Measurements from ENCODE around the gene EIF4G3. TPM values are rescaled to one million over a fixed set of nuclear protein-coding genes. Genes with fewer than 3 reads are reported as not detected.
"Not testable (repeated sequence)": the region's sequence is repeated elsewhere in the genome, so short reads cannot be mapped to it uniquely, and the experiment has no call there.

Gene EIF4G3
- total RNA-seq, 2 experiments from 2014 or later, result 47.0 to 55.0 TPM

GRCh38 chr1:21201650-21202049 is 25.0 kb upstream of the EIF4G3 start:
- Mint-ChIP-seq H3K4me3 (no peak overlapping the region), H3K36me3 (ENCODE audit: low read depth) (no peaks in the 10 kb centered on the region), H3K27ac (no peak overlapping the region), H3K27me3 (peaks cover 4% of the 10 kb centered on the region), H3K9me3 (ENCODE audit: low read depth) (no peaks in the 10 kb centered on the region), H3K4me1 (no peaks in the 10 kb centered on the region)
- ChIA-PET CTCF (interaction anchor here (1.3 kb wide), 1 partner anchor 15 kb away, joined by 3 read pairs; no protein-coding TSS in a partner anchor), POLR2A (no interaction called here)
- intact Hi-C loops (cut with DNase I, micrococcal nuclease), result no loop called here
- DNase-seq (no peak), ATAC-seq (no peak)

- H3K4me1 Mint-ChIP-seq; H3K27ac Mint-ChIP-seq; DNase-seq; intact Hi-C loops (cut with DNase I, micrococcal nuclease); POLR2A ChIA-PET; H3K27me3 Mint-ChIP-seq; H3K4me3 Mint-ChIP-seq; H3K36me3 Mint-ChIP-seq (ENCODE audit: low read depth); H3K9me3 Mint-ChIP-seq (ENCODE audit: low read depth); ATAC-seq: not testable (repeated sequence)
- CTCF ChIA-PET, result interaction anchor here (1.3 kb wide), 1 partner anchor 15 kb away, joined by 3 read pairs; no protein-coding TSS in a partner anchor
Observed at GRCh38 chr1:21201238-21201637, 24.5 kb upstream of the EIF4G3 start.

GRCh38 chr1:21200767-21201166 is 24.1 kb upstream of the EIF4G3 start:
- ChIA-PET POLR2A (interaction anchor here (0.7 kb wide), 1 partner anchor 302 kb away, joined by 6 read pairs; no protein-coding TSS in a partner anchor), CTCF (interaction anchor here (1.3 kb wide), 1 partner anchor 16 kb away, joined by 3 read pairs; no protein-coding TSS in a partner anchor)
- Mint-ChIP-seq H3K36me3 (ENCODE audit: low read depth) (no peaks in the 10 kb centered on the region), H3K9me3 (ENCODE audit: low read depth) (no peaks in the 10 kb centered on the region), H3K27me3 (peaks cover 8% of the 10 kb centered on the region), H3K27ac (no peak overlapping the region), H3K4me3 (no peak overlapping the region), H3K4me1 (no peaks in the 10 kb centered on the region)
- DNase-seq (no peak), ATAC-seq (no peak)
- intact Hi-C loops (cut with DNase I, micrococcal nuclease), result no loop called here

GRCh38 chr1:21198929-21199328 is 22.2 kb upstream of the EIF4G3 start:
- CTCF ChIA-PET, result interaction anchor here (0.6 kb wide), 1 partner anchor 24 kb away, joined by 4 read pairs; no protein-coding TSS in a partner anchor
- DNase-seq, result no peak
- Mint-ChIP-seq H3K27ac (no peak overlapping the region), H3K36me3 (ENCODE audit: low read depth) (no peaks in the 10 kb centered on the region), H3K27me3 (peaks cover 8% of the 10 kb centered on the region), H3K4me1 (peaks cover 2% of the 10 kb centered on the region), H3K4me3 (no peak overlapping the region), H3K9me3 (ENCODE audit: low read depth) (no peaks in the 10 kb centered on the region)
- ATAC-seq, result no peak
- intact Hi-C loops (cut with DNase I, micrococcal nuclease), result loop anchor here (5.0 kb wide), 2 partner anchors 217 to 412 kb away; partner anchors contain the start of gene HP1BP3 (in 2 of the 2)
- POLR2A ChIA-PET, result no interaction called here

- ATAC-seq (no peak), DNase-seq (no peak)
- H3K36me3 Mint-ChIP-seq (ENCODE audit: low read depth), result no peaks in the 10 kb centered on the region
- POLR2A ChIA-PET, result no interaction called here
- H3K27ac Mint-ChIP-seq, result no peak overlapping the region
- H3K4me1 Mint-ChIP-seq, result peaks cover 2% of the 10 kb centered on the region
- intact Hi-C loops (cut with DNase I, micrococcal nuclease), result no loop called here
- peaks cover 10% of the 10 kb centered on the region for H3K27me3 Mint-ChIP-seq
- no peak overlapping the region for H3K4me3 Mint-ChIP-seq
- CTCF ChIA-PET, result interaction anchor here (1.3 kb wide), 2 partner anchors 8 to 496 kb away, joined by 6 to 8 read pairs; no protein-coding TSS in a partner anchor
- H3K9me3 Mint-ChIP-seq (ENCODE audit: low read depth), result no peaks in the 10 kb centered on the region
Observed at GRCh38 chr1:21192871-21193270, 16.2 kb upstream of the EIF4G3 start.

- Mint-ChIP-seq H3K4me3 (no peak overlapping the region), H3K36me3 (ENCODE audit: low read depth) (no peaks in the 10 kb centered on the region), H3K27ac (no peak overlapping the region), H3K27me3 (peaks cover 10% of the 10 kb centered on the region), H3K9me3 (ENCODE audit: low read depth) (no peaks in the 10 kb centered on the region), H3K4me1 (peaks cover 2% of the 10 kb centered on the region)
- intact Hi-C loops (cut with DNase I, micrococcal nuclease), result no loop called here
- DNase-seq, result no peak
- ChIA-PET POLR2A (no interaction called here), CTCF (interaction anchor here (1.3 kb wide), 2 partner anchors 8 to 495 kb away, joined by 6 to 8 read pairs; no protein-coding TSS in a partner anchor)
- ATAC-seq, result no peak
Observed at GRCh38 chr1:21192284-21192683, 15.6 kb upstream of the EIF4G3 start.

- intact Hi-C loops (cut with DNase I, micrococcal nuclease); H3K27me3 Mint-ChIP-seq; ATAC-seq; H3K27ac Mint-ChIP-seq; DNase-seq; H3K4me1 Mint-ChIP-seq; H3K4me3 Mint-ChIP-seq; H3K36me3 Mint-ChIP-seq (ENCODE audit: low read depth); H3K9me3 Mint-ChIP-seq (ENCODE audit: low read depth): not testable (repeated sequence)
- ChIA-PET POLR2A (interaction anchor here (0.7 kb wide), 1 partner anchor 477 kb away, joined by 3 read pairs; no protein-coding TSS in a partner anchor), CTCF (interaction anchor here (0.7 to 1.1 kb wide), 3 partner anchors 377 to 494 kb away, joined by 3 read pairs; no protein-coding TSS in a partner anchor)
Observed at GRCh38 chr1:21190771-21191170, 14.1 kb upstream of the EIF4G3 start.

- DNase-seq (no peak), ATAC-seq (no peak)
- peaks cover 6% of the 10 kb centered on the region for H3K27me3 Mint-ChIP-seq
- POLR2A ChIA-PET, result interaction anchor here (0.7 kb wide), 1 partner anchor 476 kb away, joined by 3 read pairs; no protein-coding TSS in a partner anchor
- intact Hi-C loops (cut with DNase I, micrococcal nuclease), result no loop called here
- H3K4me1 Mint-ChIP-seq, result peaks cover under 1% of the 10 kb centered on the region
- no peaks in the 10 kb centered on the region for H3K36me3 Mint-ChIP-seq (ENCODE audit: low read depth)
- no peak overlapping the region for H3K27ac Mint-ChIP-seq
- CTCF ChIA-PET, result interaction anchor here (0.7 kb wide), 1 partner anchor 457 kb away, joined by 3 read pairs; no protein-coding TSS in a partner anchor
- H3K4me3 Mint-ChIP-seq, result no peak overlapping the region
- no peaks in the 10 kb centered on the region for H3K9me3 Mint-ChIP-seq (ENCODE audit: low read depth)
Observed at GRCh38 chr1:21189906-21190500, 13.3 kb upstream of the EIF4G3 start.

- ATAC-seq (no peak), DNase-seq (no peak)
- H3K9me3 Mint-ChIP-seq (ENCODE audit: low read depth), result no peaks in the 10 kb centered on the region
- intact Hi-C loops (cut with DNase I, micrococcal nuclease), result no loop called here
- ChIA-PET POLR2A (interaction anchor here (0.6 kb wide), 1 partner anchor 18 kb away, joined by 3 read pairs; no protein-coding TSS in a partner anchor), CTCF (interaction anchor here (1.1 to 1.8 kb wide), 3 partner anchors 24 to 492 kb away, joined by 3 to 10 read pairs (median 4); no protein-coding TSS in a partner anchor)
- H3K27me3 Mint-ChIP-seq, result peaks cover 6% of the 10 kb centered on the region
- H3K36me3 Mint-ChIP-seq (ENCODE audit: low read depth), result no peaks in the 10 kb centered on the region
- no peak overlapping the region for H3K4me3 Mint-ChIP-seq
- no peak overlapping the region for H3K27ac Mint-ChIP-seq
- H3K4me1 Mint-ChIP-seq, result no peaks in the 10 kb centered on the region
Observed at GRCh38 chr1:21189421-21189820, 12.7 kb upstream of the EIF4G3 start.

GRCh38 chr1:21188235-21188634 is 11.5 kb upstream of the EIF4G3 start:
- Mint-ChIP-seq H3K27ac (no peak overlapping the region), H3K27me3 (peaks cover 5% of the 10 kb centered on the region), H3K9me3 (ENCODE audit: low read depth) (no peaks in the 10 kb centered on the region), H3K36me3 (ENCODE audit: low read depth) (no peaks in the 10 kb centered on the region), H3K4me1 (no peaks in the 10 kb centered on the region), H3K4me3 (no peak overlapping the region)
- DNase-seq (no peak), ATAC-seq (no peak)
- ChIA-PET POLR2A (no interaction called here), CTCF (interaction anchor here (0.8 to 1.8 kb wide), 7 partner anchors 8 to 491 kb away, joined by 3 to 10 read pairs (median 4); no protein-coding TSS in a partner anchor)
- intact Hi-C loops (cut with DNase I, micrococcal nuclease), result no loop called here

GRCh38 chr1:21185221-21185731 is 8.6 kb upstream of the EIF4G3 start:
- DNase-seq (no peak), ATAC-seq (no peak)
- Mint-ChIP-seq H3K27ac (no peak overlapping the region), H3K9me3 (ENCODE audit: low read depth) (no peaks in the 10 kb centered on the region), H3K27me3 (no peaks in the 10 kb centered on the region), H3K36me3 (ENCODE audit: low read depth) (no peaks in the 10 kb centered on the region), H3K4me1 (no peaks in the 10 kb centered on the region), H3K4me3 (no peak overlapping the region)
- CTCF ChIA-PET, result interaction anchor here (0.6 to 3.5 kb wide), 3 partner anchors 10 to 977 kb away, joined by 3 to 23 read pairs (median 5); no protein-coding TSS in a partner anchor
- POLR2A ChIA-PET, result no interaction called here
- intact Hi-C loops (cut with DNase I, micrococcal nuclease), result no loop called here
